GM12878 (cell line): ENCODE data around the gene PSTPIP2. TPM values are rescaled to one million over a fixed set of nuclear protein-coding genes. Genes with fewer than 3 reads are reported as not detected.
"Not testable (repeated sequence)": the region's sequence is repeated elsewhere in the genome, so short reads cannot be mapped to it uniquely, and the experiment has no call there.

ENCODE experiments used
- ATAC-seq: fragments of 200-7000 bp; cut with Tn5 transposase; 3 replicates; pipeline ENCODE4 v1.9.1; 2020; ENCODE audit warnings: mild to moderate bottlenecking, moderate library complexity
- BruUV-seq: library from RNA; stranded (reverse); fragments of 400-500 nt; replicated peaks from 2 replicates; lab custom pipeline; 2021; lab: Mats Ljungman, UMichigan
- CTCF ChIA-PET: fragments of 300-600 bp; sonication (Branson Sonifier 250); formaldehyde crosslinking; extraction: SDS; loops from one replicate; lab custom pipeline; 2021; ENCODE audit warnings: inconsistent platforms; lab: Yijun Ruan, JAX
- POLR2A ChIA-PET: fragments of 350-600 bp; formaldehyde crosslinking; extraction: SDS; loops from one replicate; lab custom pipeline; 2021; ENCODE audit warnings: inconsistent platforms; lab: Charles Lee
- RAD21 ChIA-PET: fragments of 300-600 bp; sonication (Branson Sonifier 250); formaldehyde crosslinking; loops from one replicate; lab custom pipeline; 2023; ENCODE audit warnings: antibody characterized with exemption; ENCODE audit not compliant: unreplicated experiment; lab: Charles Lee
- SMC1A ChIA-PET: fragments of 300-600 bp; sonication (Branson Sonifier 250); formaldehyde crosslinking; loops from one replicate; lab custom pipeline; 2023; ENCODE audit not compliant: unreplicated experiment, uncharacterized antibody; lab: Charles Lee
- DNase-seq: peaks from one replicate; pipeline ENCODE4 v3.0.0-alpha.2; 2011; ENCODE audit warnings: low read depth, low spot score
- FAIRE-seq: peaks from 3 replicates; lab custom pipeline; 2011; peaks lifted over from hg19 to GRCh38; lab: Jason Lieb, UNC
- H2AFZ ChIP-seq: 2 replicates; pipeline ENCODE4 v1.6.0; 2011; ENCODE audit warnings: low read depth, low read length, control low read depth; ENCODE audit not compliant: control insufficient read depth
- H3K27ac ChIP-seq: 2 replicates; pipeline ENCODE4 v1.5.1; 2011; ENCODE audit warnings: control low read depth; ENCODE audit not compliant: control insufficient read depth, insufficient read depth
- H3K27me3 ChIP-seq, 2 experiments: replicated peaks in 1 of 2; 2 replicates each; pipeline versions ENCODE4 v1.6.0 to v1.6.1; 2011; ENCODE audit warnings: low read length in 1 of 2; ENCODE audit not compliant: control insufficient read depth in 2 of 2, insufficient read depth in 2 of 2
- H3K36me3 ChIP-seq, 2 experiments: 2 replicates each; pipeline ENCODE4 v1.5.1; 2011; ENCODE audit warnings: low read length in 1 of 2; ENCODE audit not compliant: control insufficient read depth in 2 of 2, insufficient read depth in 2 of 2
- H3K4me1 ChIP-seq: 2 replicates; pipeline ENCODE4 v1.6.1; 2011; ENCODE audit warnings: mild to moderate bottlenecking, low read length, moderate library complexity, mixed read lengths; ENCODE audit not compliant: control insufficient read depth, insufficient read depth
- H3K4me2 ChIP-seq: 2 replicates; pipeline ENCODE4 v1.6.0; 2011; ENCODE audit warnings: control low read depth; ENCODE audit not compliant: control insufficient read depth, insufficient read depth
- H3K4me3 ChIP-seq: fragments of 200-600 bp; sonication (generic); 2 replicates; pipeline ENCODE4 v1.5.1; 2016
- H3K79me2 ChIP-seq: 2 replicates; pipeline ENCODE4 v1.6.0; 2011; ENCODE audit warnings: low read length; ENCODE audit not compliant: control insufficient read depth, insufficient read depth
- H3K9ac ChIP-seq: 2 replicates; pipeline ENCODE4 v1.8.0; 2011; ENCODE audit warnings: low read length, control low read depth, mixed read lengths; ENCODE audit not compliant: control insufficient read depth, insufficient read depth
- H3K9me3 ChIP-seq: replicated peaks from 3 replicates; pipeline ENCODE4 v1.5.1; 2011; ENCODE audit warnings: mild to moderate bottlenecking, low read length; ENCODE audit not compliant: control insufficient read depth, insufficient read depth
- H4K20me1 ChIP-seq: 2 replicates; pipeline ENCODE4 v1.6.0; 2011; ENCODE audit not compliant: control insufficient read depth, insufficient read depth
- BACH1 ChIP-seq: fragments of 450-650 bp; IDR thresholded peaks from 2 replicates; pipeline ENCODE4 v1.6.1; 2017; ENCODE audit warnings: mild to moderate bottlenecking, borderline replicate concordance
- BMI1 ChIP-seq: fragments of 450-650 bp; IDR thresholded peaks from 2 replicates; pipeline ENCODE4 v1.6.1; 2016; ENCODE audit warnings: mild to moderate bottlenecking, moderate library complexity, borderline replicate concordance
- BRCA1 ChIP-seq: IDR thresholded peaks from 2 replicates; pipeline ENCODE4 v1.6.1; 2011; ENCODE audit warnings: low read depth, low read length, improper control_type of control experiment
- DPF2 ChIP-seq: fragments of 450-650 bp; IDR thresholded peaks from 2 replicates; pipeline ENCODE4 v1.6.1; 2017; ENCODE audit warnings: mild to moderate bottlenecking
- ESRRA ChIP-seq: IDR thresholded peaks from 2 replicates; pipeline ENCODE4 v1.6.1; 2012; ENCODE audit warnings: mild to moderate bottlenecking, low read length, improper control_type of control experiment
- FOS ChIP-seq: IDR thresholded peaks from 3 replicates; pipeline ENCODE4 v1.6.1; 2011; ENCODE audit warnings: borderline replicate concordance; ENCODE audit not compliant: insufficient read length; ENCODE audit errors: extremely low read depth
- GABPA ChIP-seq: IDR thresholded peaks from 2 replicates; pipeline ENCODE4 v1.6.1; 2014; ENCODE audit warnings: antibody characterized with exemption, low read depth, mild to moderate bottlenecking, inconsistent platforms
- IRF4 ChIP-seq: IDR thresholded peaks from 2 replicates; pipeline ENCODE4 v1.6.1; 2011; ENCODE audit warnings: low read depth, low read length
- LARP7 ChIP-seq: fragments of 450-650 bp; IDR thresholded peaks from 2 replicates; pipeline ENCODE4 v1.6.1; 2017; ENCODE audit warnings: mild to moderate bottlenecking
- NR2F1 ChIP-seq: fragments of 450-650 bp; conservative IDR thresholded peaks from 2 replicates; pipeline ENCODE4 v1.6.1; 2017; ENCODE audit warnings: mild to moderate bottlenecking
- POLR2A ChIP-seq: IDR thresholded peaks from 2 replicates; pipeline ENCODE4 v1.6.1; 2011; ENCODE audit warnings: low read depth, mild to moderate bottlenecking, low read length
- RBBP5 ChIP-seq: fragments of 200-600 bp; sonication (generic); conservative IDR thresholded peaks from 2 replicates; pipeline ENCODE4 v1.6.1; 2016
- SKIL ChIP-seq: fragments of 450-650 bp; IDR thresholded peaks from 2 replicates; pipeline ENCODE4 v1.6.1; 2017; ENCODE audit warnings: mild to moderate bottlenecking, low read depth, inconsistent platforms; ENCODE audit not compliant: poor library complexity, severe bottlenecking
- SREBF1 ChIP-seq: IDR thresholded peaks from 2 replicates; pipeline ENCODE4 v1.6.1; 2012; ENCODE audit warnings: mild to moderate bottlenecking, low read length
- SUPT20H ChIP-seq: IDR thresholded peaks from 2 replicates; pipeline ENCODE4 v1.6.1; 2011; ENCODE audit warnings: low read depth, mild to moderate bottlenecking, low read length, moderate library complexity, borderline replicate concordance; ENCODE audit not compliant: control insufficient read depth
- ZNF24 ChIP-seq: fragments of 450-650 bp; IDR thresholded peaks from 2 replicates; pipeline ENCODE4 v1.6.1; 2017; ENCODE audit warnings: antibody characterized with exemption, mild to moderate bottlenecking
- ZNF384 ChIP-seq: IDR thresholded peaks from 2 replicates; pipeline ENCODE4 v1.6.1; 2012; ENCODE audit warnings: low read depth, mild to moderate bottlenecking, low read length, improper control_type of control experiment, borderline replicate concordance
- WGBS: methylation state at CpG from one replicate; pipeline ENCODE4 v1.1.6; 2016; ENCODE audit warnings: low lambda C conversion rate; ENCODE audit not compliant: insufficient replicate concordance, insufficient coverage; ENCODE audit errors: missing lambda C conversion rate; 5-methylcytosine and 5-hydroxymethylcytosine counted together
- in situ Hi-C: fragments of 300-500 bp; cut with MboI; formaldehyde crosslinking; loops from 9 replicates; pipeline ENCODE4 v1.14.3; 2018; ENCODE audit warnings: mixed read lengths
- intact Hi-C: fragments of 100-400 bp; cut with micrococcal nuclease; formaldehyde crosslinking; loops from one replicate; pipeline ENCODE4 v1.14.2; 2022; ENCODE audit not compliant: unreplicated experiment
- polyA plus RNA-seq, 11 experiments: library from polyadenylated mRNA; depleted of rRNA in 4 of 11; unstranded in 6 of 11; stranded (reverse) in 5 of 11; fragments of >200 nt; fragmentation: Nextera tagmentation in 4 of 11; fragmentation: Illumina TruSeq in 1 of 11; extraction: Ambion mirVana in 4 of 11; extraction: Trizol in 1 of 11; gene quantifications; 1 replicate in 1 of 11; 2 replicates in 10 of 11; pipeline versions ENCODE4 v1.2.1 to v1.2.3, GENCODE V29; 2011 to 2016; ENCODE audit warnings: inconsistent platforms in 2 of 11, missing spikeins in 2 of 11, low read depth in 1 of 11
- total RNA-seq, 4 experiments: library from RNA; depleted of rRNA in 3 of 4; stranded (reverse); fragments of >200 nt in 3 of 4; fragmentation: Illumina TruSeq in 1 of 4; extraction: Trizol in 1 of 4; gene quantifications; 2 replicates each; pipeline versions ENCODE4 v1.2.1 to v1.2.3, GENCODE V29; 2013 to 2021

PSTPIP2 gene
- total and polyA plus RNA-seq, 10 of the 15 experiments (the other 5 are each of a cell fraction or from before 2014, with no cell fraction given) = 0.69 to 38.4 (median 24.7) TPM

- POLR2A ChIA-PET, H3K36me3 ChIP-seq, SMC1A ChIA-PET, H4K20me1 ChIP-seq, ATAC-seq, H3K27ac ChIP-seq, H3K4me2 ChIP-seq, FAIRE-seq, BruUV-seq, H3K4me3 ChIP-seq, H3K4me1 ChIP-seq, DNase-seq, RAD21 ChIA-PET, H3K79me2 ChIP-seq, intact Hi-C loops, in situ Hi-C loops, H3K27me3 ChIP-seq, H3K9ac ChIP-seq, H2AFZ ChIP-seq, H3K9me3 ChIP-seq: not testable (repeated sequence)
- WGBS = 56% methylated on average over 13 of the region's 13 CpGs
- CTCF ChIA-PET = interaction anchor here (1.0 kb wide), 1 partner anchor 26 kb away, joined by 4 read pairs; no protein-coding TSS in a partner anchor
Observed at GRCh38 chr18:46047369-46047768, 24.7 kb downstream of the PSTPIP2 start.

GRCh38 chr18:46046688-46047087, 25.4 kb downstream of the PSTPIP2 start:
- ATAC-seq (no peak), DNase-seq (no peak), FAIRE-seq (peak; percentile 23)
- H4K20me1 ChIP-seq = no peaks in the 10 kb centered on the region
- no peak overlapping the region for H2AFZ ChIP-seq
- no TSS peak for BruUV-seq
- ChIA-PET SMC1A (interaction anchor here (1.4 kb wide), 1 partner anchor 14 kb away, joined by 4 read pairs; no protein-coding TSS in a partner anchor), CTCF (interaction anchor here (1.0 kb wide), 1 partner anchor 27 kb away, joined by 4 read pairs; no protein-coding TSS in a partner anchor), RAD21 (no interaction called here), POLR2A (no interaction called here)
- no peak overlapping the region for H3K4me3 ChIP-seq
- H3K36me3 ChIP-seq = no peaks in the 10 kb centered on the region
- no peak overlapping the region for H3K4me2 ChIP-seq
- H3K27ac ChIP-seq = no peak overlapping the region
- intact Hi-C loops = no loop called here
- H3K9ac ChIP-seq = no peak overlapping the region
- H3K79me2 ChIP-seq = no peaks in the 10 kb centered on the region
- in situ Hi-C loops = no loop called here
- no peaks in the 10 kb centered on the region; the same call in 2 of the 3 replicates for H3K9me3 ChIP-seq
- H3K27me3 ChIP-seq = no peaks in the 10 kb centered on the region
- TF ChIP-seq IRF4 (no peak), SREBF1 (no peak), SKIL (no peak), ZNF24 (no peak), DPF2 (no peak), BRCA1 (no peak), RBBP5 (no peak), ZNF384 (no peak), ESRRA (no peak), BACH1 (no peak), FOS (no peak), LARP7 (no peak), GABPA (no peak), NR2F1 (no peak), POLR2A (no peak), SUPT20H (no peak), BMI1 (no peak)
- H3K4me1 ChIP-seq = no peaks in the 10 kb centered on the region
- 24% methylated on average over 2 of the region's 2 CpGs for WGBS
